Measurements from ENCODE around the gene LRRC15. TPM values are rescaled to one million over a fixed set of nuclear protein-coding genes. Genes with fewer than 3 reads are reported as not detected.

LRRC15 gene
- total and polyA plus RNA-seq, 2 experiments from 2014 or later = not detected

- WGBS (ENCODE audit: low lambda C conversion rate, missing lambda C conversion rate) = 36% methylated on average over 9 of the region's 9 CpGs
- Histone ChIP-seq H3K79me2 (no peaks in the 10 kb centered on the region), H3K9me2 (replicated peaks; ENCODE audit: insufficient read depth) (no peaks in the 10 kb centered on the region), H3K27me3 (no peaks in the 10 kb centered on the region), H3K4me1 (ENCODE audit: insufficient read depth) (peaks cover 7% of the 10 kb centered on the region), H3K9me3 (ENCODE audit: low read depth) (no peaks in the 10 kb centered on the region), H3K27ac (no peak overlapping the region), H3K4me3 (no peak overlapping the region), H3K36me3 (replicated peaks; ENCODE audit: insufficient read depth, low read depth) (no peaks in the 10 kb centered on the region), H3K4me2 (no peak overlapping the region), H4K20me1 (ENCODE audit: insufficient read depth, poor library complexity, severe bottlenecking) (no peaks in the 10 kb centered on the region), H2AFZ (no peak overlapping the region)
- TF ChIP-seq EZH2phosphoT487 (IDR thresholded peaks at IDR 0.05; ENCODE audit: low read depth, severe bottlenecking, unreplicated experiment) (no peak), CTCF (IDR thresholded peaks at IDR 0.05; ENCODE audit: poor library complexity) (peak; percentile 91)
- peak; percentile 85 for DNase-seq (ENCODE audit: low spot score)
Observed at GRCh38 chr3:194344012-194344411, 25.5 kb downstream of the LRRC15 start.

GRCh38 chr3:194343561-194343893 lies 26.0 kb downstream of the LRRC15 start:
- Histone ChIP-seq H3K4me1 (ENCODE audit: insufficient read depth) (peaks cover 7% of the 10 kb centered on the region), H4K20me1 (ENCODE audit: insufficient read depth, poor library complexity, severe bottlenecking) (no peaks in the 10 kb centered on the region), H3K4me2 (no peak overlapping the region), H3K4me3 (no peak overlapping the region), H3K9me2 (replicated peaks; ENCODE audit: insufficient read depth) (no peaks in the 10 kb centered on the region), H3K36me3 (replicated peaks; ENCODE audit: insufficient read depth, low read depth) (no peaks in the 10 kb centered on the region), H3K27me3 (no peaks in the 10 kb centered on the region), H3K79me2 (no peaks in the 10 kb centered on the region), H3K27ac (no peak overlapping the region), H2AFZ (no peak overlapping the region), H3K9me3 (ENCODE audit: low read depth) (no peaks in the 10 kb centered on the region)
- TF ChIP-seq EZH2phosphoT487 (IDR thresholded peaks at IDR 0.05; ENCODE audit: low read depth, severe bottlenecking, unreplicated experiment) (no peak), CTCF (IDR thresholded peaks at IDR 0.05; ENCODE audit: poor library complexity) (no peak), EZH2 (IDR thresholded peaks at IDR 0.05; ENCODE audit: borderline replicate concordance) (no peak)
- WGBS (ENCODE audit: low lambda C conversion rate, missing lambda C conversion rate) = 75% methylated on average over 2 of the region's 2 CpGs
- DNase-seq (ENCODE audit: low spot score) = no peak

GRCh38 chr3:194342861-194343560 lies 26.5 kb downstream of the LRRC15 start:
- DNase-seq (ENCODE audit: low spot score) = no peak
- Histone ChIP-seq H3K27me3 (no peaks in the 10 kb centered on the region), H3K27ac (no peak overlapping the region), H3K36me3 (replicated peaks; ENCODE audit: insufficient read depth, low read depth) (no peaks in the 10 kb centered on the region), H3K79me2 (no peaks in the 10 kb centered on the region), H3K4me1 (ENCODE audit: insufficient read depth) (peaks cover 7% of the 10 kb centered on the region), H3K4me2 (no peak overlapping the region), H3K9me2 (replicated peaks; ENCODE audit: insufficient read depth) (no peaks in the 10 kb centered on the region), H3K9me3 (ENCODE audit: low read depth) (no peaks in the 10 kb centered on the region), H4K20me1 (ENCODE audit: insufficient read depth, poor library complexity, severe bottlenecking) (no peaks in the 10 kb centered on the region), H3K4me3 (no peak overlapping the region), H2AFZ (no peak overlapping the region)
- TF ChIP-seq EZH2phosphoT487 (IDR thresholded peaks at IDR 0.05; ENCODE audit: low read depth, severe bottlenecking, unreplicated experiment) = no peak
- TF ChIP-seq CTCF (IDR thresholded peaks at IDR 0.05; ENCODE audit: poor library complexity) = no peak
- TF ChIP-seq EZH2 (IDR thresholded peaks at IDR 0.05; ENCODE audit: borderline replicate concordance) = no peak
- 89% methylated on average over 9 of the region's 9 CpGs for WGBS (ENCODE audit: low lambda C conversion rate, missing lambda C conversion rate)

Data from hepatocyte (in vitro differentiated cells).